Upper lobe of right lung (tissue), 1 donor: ENCODE data around the gene SLX9. TPM values are rescaled to one million over a fixed set of nuclear protein-coding genes. Genes with fewer than 3 reads are reported as not detected.

Source experiments
- ATAC-seq: fragments of 200-7000 bp; cut with Tn5 transposase; one replicate; pipeline ENCODE4 v1.9.1; 2020; ENCODE audit warnings: mild to moderate bottlenecking, moderate library complexity
- DNase-seq: peaks from one replicate; pipeline ENCODE4 v3.0.0-alpha.2; 2020
- H3K27ac ChIP-seq: fragments of 200-600 bp; one replicate; pipeline ENCODE4 v1.8.0; 2022
- H3K27me3 ChIP-seq: fragments of 200-600 bp; one replicate; pipeline ENCODE4 v1.8.0; 2022; ENCODE audit warnings: mild to moderate bottlenecking
- H3K36me3 ChIP-seq: fragments of 200-600 bp; one replicate; pipeline ENCODE4 v1.8.0; 2022
- H3K4me1 ChIP-seq: fragments of 200-600 bp; one replicate; pipeline ENCODE4 v1.8.0; 2022
- H3K4me3 ChIP-seq: fragments of 200-600 bp; one replicate; pipeline ENCODE4 v1.8.0; 2022; ENCODE audit warnings: mild to moderate bottlenecking
- H3K9me3 ChIP-seq: fragments of 200-600 bp; one replicate; pipeline ENCODE4 v1.8.0; 2022
- intact Hi-C: fragments of 100-400 bp; cut with DNase I; formaldehyde crosslinking; loops from one replicate; pipeline ENCODE4 v1.11.0; 2022
- total RNA-seq: library from RNA; stranded (reverse); fragmentation: NEBNext Ultra II Directional; extraction: Animal tissue kit (Norgen Biotek cat#: 25700); gene quantifications from one replicate; pipeline ENCODE4 v1.2.1, GENCODE V29; 2021
- TF ChIP-seq, protein P1 (sequence below): fragments of 200-600 bp; IDR thresholded peaks from one replicate; pipeline ENCODE4 v1.8.0; 2022; ENCODE audit warnings: antibody characterized with exemption
- donor health status: DM: no; HTN: yes; CAD: no; lungs with severe emphysema.

Gene SLX9
- total RNA-seq, 1 donor from 2014 or later, result 22.8 TPM

- no peak overlapping the region for H3K27ac ChIP-seq
- peak; percentile 52 for DNase-seq
- H3K4me3 ChIP-seq, result no peak overlapping the region
- peaks cover 17% of the 10 kb centered on the region for H3K36me3 ChIP-seq
- intact Hi-C loops, result no loop called here
- H3K9me3 ChIP-seq, result no peaks in the 10 kb centered on the region
- TF ChIP-seq, protein P1, sequence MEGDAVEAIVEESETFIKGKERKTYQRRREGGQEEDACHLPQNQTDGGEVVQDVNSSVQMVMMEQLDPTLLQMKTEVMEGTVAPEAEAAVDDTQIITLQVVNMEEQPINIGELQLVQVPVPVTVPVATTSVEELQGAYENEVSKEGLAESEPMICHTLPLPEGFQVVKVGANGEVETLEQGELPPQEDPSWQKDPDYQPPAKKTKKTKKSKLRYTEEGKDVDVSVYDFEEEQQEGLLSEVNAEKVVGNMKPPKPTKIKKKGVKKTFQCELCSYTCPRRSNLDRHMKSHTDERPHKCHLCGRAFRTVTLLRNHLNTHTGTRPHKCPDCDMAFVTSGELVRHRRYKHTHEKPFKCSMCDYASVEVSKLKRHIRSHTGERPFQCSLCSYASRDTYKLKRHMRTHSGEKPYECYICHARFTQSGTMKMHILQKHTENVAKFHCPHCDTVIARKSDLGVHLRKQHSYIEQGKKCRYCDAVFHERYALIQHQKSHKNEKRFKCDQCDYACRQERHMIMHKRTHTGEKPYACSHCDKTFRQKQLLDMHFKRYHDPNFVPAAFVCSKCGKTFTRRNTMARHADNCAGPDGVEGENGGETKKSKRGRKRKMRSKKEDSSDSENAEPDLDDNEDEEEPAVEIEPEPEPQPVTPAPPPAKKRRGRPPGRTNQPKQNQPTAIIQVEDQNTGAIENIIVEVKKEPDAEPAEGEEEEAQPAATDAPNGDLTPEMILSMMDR, result no peak
- ATAC-seq, result no peak
- no peaks in the 10 kb centered on the region for H3K27me3 ChIP-seq
- H3K4me1 ChIP-seq, result peaks cover 16% of the 10 kb centered on the region
These were observed 39.9 kb upstream of the SLX9 start for GRCh38 chr21:44899768-44900558.

DNA sequence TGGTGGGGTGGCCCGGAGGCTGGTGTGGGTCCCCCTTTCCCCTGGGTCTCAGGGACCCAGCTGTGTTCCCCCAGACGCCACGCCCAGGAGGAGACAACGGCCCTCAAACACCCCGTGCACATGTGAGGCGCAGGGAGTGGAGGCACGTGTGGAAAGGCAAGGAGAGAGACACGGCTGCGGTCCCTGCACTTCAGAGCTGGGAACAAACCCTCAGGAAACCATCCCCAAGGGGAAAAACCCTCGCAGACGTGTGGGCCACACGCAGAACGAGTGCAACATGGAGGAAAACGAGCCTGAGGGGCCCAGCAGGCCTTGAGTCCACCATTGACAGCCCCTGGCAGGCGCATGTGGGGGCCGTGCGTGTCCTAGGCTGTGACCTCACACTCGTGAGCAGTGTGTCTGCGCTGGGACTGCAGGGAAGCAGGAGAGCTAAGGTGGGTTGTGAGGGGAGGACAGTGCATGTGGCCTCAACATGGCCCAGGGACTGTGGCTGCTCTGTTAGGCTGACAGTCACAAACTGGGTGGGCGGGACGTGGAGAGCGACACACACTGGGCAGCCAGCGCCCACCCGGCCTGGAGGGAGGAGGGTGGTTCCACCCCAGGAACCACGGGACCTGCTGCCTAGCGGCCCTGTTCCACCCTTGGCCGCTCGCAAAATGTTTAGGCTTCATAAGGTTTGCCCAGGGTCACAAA is 39.1 kb upstream of the SLX9 start:
- TF ChIP-seq, protein P1, result no peak
- H3K4me1 ChIP-seq, result peaks cover 16% of the 10 kb centered on the region
- H3K4me3 ChIP-seq, result no peak overlapping the region
- peaks cover 17% of the 10 kb centered on the region for H3K36me3 ChIP-seq
- ATAC-seq (no peak), DNase-seq (no peak)
- no peak overlapping the region for H3K27ac ChIP-seq
- no peaks in the 10 kb centered on the region for H3K9me3 ChIP-seq
- intact Hi-C loops, result no loop called here
- H3K27me3 ChIP-seq, result no peaks in the 10 kb centered on the region

DNA sequence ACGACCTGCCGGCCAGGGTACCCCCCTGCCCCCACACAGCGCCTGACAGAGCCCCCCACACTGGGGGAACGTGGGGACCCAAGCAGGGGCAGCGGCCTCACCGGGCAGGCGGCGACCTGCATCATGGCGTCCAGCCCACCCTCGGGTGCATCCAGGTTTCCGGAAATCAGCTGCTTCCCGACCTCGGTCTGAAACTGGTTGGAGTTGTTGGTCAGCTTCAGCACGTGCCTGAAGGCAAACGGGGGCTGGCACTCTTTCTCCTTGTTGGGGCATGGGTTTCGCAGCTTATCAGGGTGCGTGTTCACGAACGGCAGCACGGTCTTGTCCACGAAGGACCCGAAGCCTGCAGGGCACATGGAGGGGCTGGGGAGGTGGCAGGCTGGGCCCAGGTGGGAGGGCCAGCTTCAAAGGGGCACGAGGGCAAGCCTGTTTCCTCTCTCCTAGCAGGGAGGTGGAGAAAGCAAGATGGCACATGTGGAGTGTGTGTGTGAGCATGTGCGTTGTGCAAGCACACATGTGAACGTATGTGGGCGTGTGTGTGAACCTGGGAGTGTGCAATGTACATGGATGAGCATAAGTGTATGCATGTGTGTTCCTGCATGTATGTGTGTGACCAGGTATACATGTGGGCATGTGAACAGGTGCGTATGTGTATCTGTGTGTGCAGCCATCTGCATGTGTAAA is 38.3 kb upstream of the SLX9 start:
- H3K27ac ChIP-seq, result no peak overlapping the region
- no peak for ATAC-seq
- intact Hi-C loops, result no loop called here

GRCh38 chr21:44902268-44903049 is 37.4 kb upstream of the SLX9 start:
- no peak overlapping the region for H3K27ac ChIP-seq
- peaks cover 17% of the 10 kb centered on the region for H3K36me3 ChIP-seq
- H3K27me3 ChIP-seq, result no peaks in the 10 kb centered on the region
- intact Hi-C loops, result no loop called here
- no peak overlapping the region for H3K4me3 ChIP-seq
- H3K9me3 ChIP-seq, result no peaks in the 10 kb centered on the region
- ATAC-seq (no peak), DNase-seq (no peak)
- TF ChIP-seq, protein P1, result no peak
- peaks cover 13% of the 10 kb centered on the region for H3K4me1 ChIP-seq

More for the DNA sequence above, 38.3 kb upstream of the SLX9 start:
- H3K27me3 ChIP-seq, result no peaks in the 10 kb centered on the region
- H3K4me3 ChIP-seq, result no peak overlapping the region
- TF ChIP-seq, protein P1, result no peak
- no peaks in the 10 kb centered on the region for H3K9me3 ChIP-seq
- peak; percentile 57 for DNase-seq
- H3K4me1 ChIP-seq, result peaks cover 16% of the 10 kb centered on the region
- peaks cover 17% of the 10 kb centered on the region for H3K36me3 ChIP-seq

DNA sequence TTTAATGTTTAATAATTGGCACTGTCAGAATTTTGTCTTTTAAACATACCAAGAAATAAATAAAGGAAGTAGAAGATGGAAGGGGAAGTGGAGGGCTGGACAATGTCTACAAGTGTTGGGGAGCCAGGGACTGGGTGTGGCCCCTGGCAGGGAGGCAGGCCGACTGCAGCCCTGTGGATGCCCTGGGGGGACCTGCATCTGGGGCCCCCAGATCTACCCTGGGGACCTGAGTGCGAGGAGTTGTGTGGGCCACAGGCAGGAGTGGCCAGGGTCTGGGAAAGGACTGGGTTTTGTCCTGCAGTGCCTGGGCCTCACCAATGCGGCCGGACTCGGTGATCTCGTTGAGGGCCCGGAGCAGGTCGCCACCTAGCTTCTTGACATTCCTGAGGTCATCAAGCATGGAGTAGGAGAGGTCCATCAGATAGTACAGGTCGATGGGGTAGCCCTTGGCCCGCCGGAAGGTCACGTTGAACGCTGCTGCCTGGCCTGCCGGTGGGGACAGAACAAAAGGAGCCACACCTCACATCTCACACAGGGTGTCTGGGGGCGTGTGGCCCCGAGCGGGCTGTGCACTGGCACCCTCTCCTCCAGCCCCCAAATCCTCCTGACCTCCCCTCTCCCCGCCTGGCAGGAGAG is 36.7 kb upstream of the SLX9 start:
- ATAC-seq (peak; percentile 54), DNase-seq (no peak)
- Histone ChIP-seq H3K36me3 (peaks cover 17% of the 10 kb centered on the region), H3K4me3 (no peak overlapping the region), H3K27ac (peak overlapping the region; percentile 6), H3K27me3 (no peaks in the 10 kb centered on the region), H3K9me3 (no peaks in the 10 kb centered on the region), H3K4me1 (peaks cover 16% of the 10 kb centered on the region)
- TF ChIP-seq, protein P1, result no peak
- intact Hi-C loops, result no loop called here
